Measurements from ENCODE around the gene TIGD6.

DNA sequence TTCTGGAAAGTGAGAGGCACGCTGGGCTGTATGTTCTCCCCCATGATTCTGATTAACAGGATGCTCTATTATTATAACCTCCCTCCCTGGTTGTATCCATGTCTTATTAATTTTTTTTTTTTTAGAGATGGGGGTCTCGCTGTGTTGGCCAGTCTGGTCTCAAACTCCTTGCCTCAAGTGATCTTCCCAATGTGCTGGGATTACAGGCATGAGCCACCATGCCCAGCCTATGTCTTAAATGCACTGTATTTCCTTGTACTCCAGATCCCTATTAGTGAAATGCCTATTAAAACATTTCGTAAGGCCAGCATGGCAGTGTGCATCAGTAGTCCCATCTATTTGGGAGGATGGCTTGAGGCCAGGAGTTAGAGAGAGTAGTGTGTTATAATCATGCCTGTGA, 7.0 kb downstream of the TIGD6 start:
- TF ChIP-seq, protein P1, sequence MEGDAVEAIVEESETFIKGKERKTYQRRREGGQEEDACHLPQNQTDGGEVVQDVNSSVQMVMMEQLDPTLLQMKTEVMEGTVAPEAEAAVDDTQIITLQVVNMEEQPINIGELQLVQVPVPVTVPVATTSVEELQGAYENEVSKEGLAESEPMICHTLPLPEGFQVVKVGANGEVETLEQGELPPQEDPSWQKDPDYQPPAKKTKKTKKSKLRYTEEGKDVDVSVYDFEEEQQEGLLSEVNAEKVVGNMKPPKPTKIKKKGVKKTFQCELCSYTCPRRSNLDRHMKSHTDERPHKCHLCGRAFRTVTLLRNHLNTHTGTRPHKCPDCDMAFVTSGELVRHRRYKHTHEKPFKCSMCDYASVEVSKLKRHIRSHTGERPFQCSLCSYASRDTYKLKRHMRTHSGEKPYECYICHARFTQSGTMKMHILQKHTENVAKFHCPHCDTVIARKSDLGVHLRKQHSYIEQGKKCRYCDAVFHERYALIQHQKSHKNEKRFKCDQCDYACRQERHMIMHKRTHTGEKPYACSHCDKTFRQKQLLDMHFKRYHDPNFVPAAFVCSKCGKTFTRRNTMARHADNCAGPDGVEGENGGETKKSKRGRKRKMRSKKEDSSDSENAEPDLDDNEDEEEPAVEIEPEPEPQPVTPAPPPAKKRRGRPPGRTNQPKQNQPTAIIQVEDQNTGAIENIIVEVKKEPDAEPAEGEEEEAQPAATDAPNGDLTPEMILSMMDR (IDR thresholded peaks at IDR 0.05): no peak
- no peak for TF ChIP-seq EZH2 (IDR thresholded peaks at IDR 0.05)

Data from neural progenitor cell (in vitro differentiated cells).